HG02623 (cell line): ENCODE results near the gene ASIP.
"Not testable (repeated sequence)": the region's sequence is repeated elsewhere in the genome, so short reads cannot be mapped to it uniquely, and the experiment has no call there.

Source experiments
- ATAC-seq: cut with Tn5 transposase; IDR thresholded peaks from one replicate; pipeline ENCODE4 v1.9.1; 2021; ENCODE audit warnings: moderate library complexity; ENCODE audit not compliant: unreplicated experiment

The ASIP gene, protein sequence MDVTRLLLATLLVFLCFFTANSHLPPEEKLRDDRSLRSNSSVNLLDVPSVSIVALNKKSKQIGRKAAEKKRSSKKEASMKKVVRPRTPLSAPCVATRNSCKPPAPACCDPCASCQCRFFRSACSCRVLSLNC

DNA sequence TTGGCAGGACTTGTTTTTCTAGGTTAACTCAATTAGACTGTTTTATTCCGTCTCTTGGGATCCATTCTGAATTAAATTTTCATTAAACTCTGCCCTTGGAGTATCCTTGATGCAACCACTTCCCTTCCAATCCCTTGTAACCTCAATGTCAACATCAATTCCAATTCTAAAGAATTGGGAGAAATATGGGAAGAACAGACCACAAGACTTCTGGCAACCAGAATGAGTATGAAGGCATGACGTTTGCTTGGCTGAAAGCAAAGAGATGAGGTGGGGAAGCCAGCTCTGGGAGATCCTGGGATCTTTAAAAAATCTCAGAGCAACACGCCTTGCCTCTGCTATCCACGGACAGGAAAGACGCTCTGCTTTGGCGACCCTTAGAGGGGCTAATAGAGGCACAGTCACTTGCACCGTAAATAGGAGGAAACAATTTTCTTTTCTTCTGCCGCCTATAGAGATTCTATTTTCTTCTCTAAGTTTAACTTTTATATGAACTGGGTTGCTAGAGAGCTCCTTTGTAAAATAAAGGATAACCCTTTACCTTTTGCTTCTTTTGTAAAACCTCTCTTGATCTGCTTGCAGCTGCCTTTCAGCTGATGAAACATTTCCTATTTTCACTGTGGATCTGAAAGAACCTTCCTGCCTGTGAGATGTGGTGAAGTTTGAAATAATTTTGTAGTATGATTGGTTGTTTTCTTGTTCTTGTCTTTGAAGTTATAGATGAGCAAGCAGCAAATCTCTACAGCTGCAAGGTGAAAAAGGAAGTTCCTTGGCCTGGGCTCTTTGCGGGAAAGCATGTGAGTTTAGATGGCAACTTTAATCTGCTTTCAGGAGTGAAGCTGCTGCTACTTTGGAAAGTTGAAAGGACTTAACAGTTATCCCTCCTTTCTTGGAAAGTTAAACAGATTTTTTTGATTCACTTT, at the start of gene ASIP:
Gene ASIP, plus strand, starts transcription at position 731 of the 923 bp plus-strand sequence. CDS start 18,952 bp downstream, outside the sequence.
- ATAC-seq, result no peak

DNA sequence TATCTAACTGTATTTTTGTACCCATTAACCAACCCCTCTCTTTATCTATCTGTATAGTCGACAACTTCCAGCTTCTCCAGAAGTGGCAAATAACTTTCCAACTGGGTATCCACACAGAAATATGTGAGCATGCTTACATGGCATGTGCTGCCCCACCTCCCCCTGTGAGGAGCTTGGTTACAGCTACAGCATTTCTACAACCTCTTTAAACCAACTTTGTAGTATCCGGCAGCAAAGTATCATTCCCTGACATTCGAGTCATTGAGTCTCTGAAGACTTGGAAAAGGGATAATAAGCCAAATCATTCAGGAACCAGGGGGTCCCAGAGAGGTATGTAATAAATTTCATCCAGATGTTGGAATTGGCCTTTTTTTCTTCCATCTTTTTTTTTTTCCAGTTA, 48.2 kb upstream of the ASIP start:
- no peak for ATAC-seq

DNA sequence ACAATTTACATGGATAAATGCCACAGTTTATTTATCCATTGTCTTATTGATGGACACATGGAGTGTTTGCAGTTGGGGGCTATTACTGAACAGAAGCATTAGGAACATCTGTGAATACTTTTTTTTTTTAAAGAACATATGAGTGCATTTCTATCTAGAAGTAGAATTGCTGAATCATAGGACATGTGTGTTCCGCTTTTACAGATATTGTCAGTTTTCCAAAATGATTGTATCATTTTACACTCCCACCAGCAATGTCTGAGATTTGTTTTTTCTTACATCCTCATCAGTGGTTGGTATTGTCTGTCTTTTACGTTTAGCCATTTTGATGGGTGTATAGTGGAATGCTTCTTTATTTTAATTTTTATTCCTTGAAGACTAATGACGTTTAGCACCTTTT, 42.0 kb upstream of the ASIP start:
- ATAC-seq, result no peak

DNA sequence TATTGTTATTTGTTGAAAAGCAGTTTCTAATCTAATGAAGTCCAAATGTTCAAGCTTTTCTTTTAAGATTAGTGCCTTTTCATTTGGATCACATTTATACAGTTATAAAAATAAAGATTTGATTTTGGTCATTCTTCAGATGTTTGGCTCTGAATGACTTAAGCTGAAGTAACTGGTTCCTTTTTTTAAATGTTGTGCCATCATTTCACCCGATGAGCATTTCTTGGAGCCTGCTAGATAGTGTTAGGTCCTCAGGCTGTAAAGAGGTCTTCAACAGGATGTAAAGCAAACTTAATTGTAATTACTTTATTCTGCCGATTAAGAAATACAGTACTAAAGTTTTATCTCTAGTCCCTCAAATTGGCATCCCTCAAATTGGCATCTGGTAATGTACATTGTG, 41.2 kb upstream of the ASIP start:
- no peak for ATAC-seq

DNA sequence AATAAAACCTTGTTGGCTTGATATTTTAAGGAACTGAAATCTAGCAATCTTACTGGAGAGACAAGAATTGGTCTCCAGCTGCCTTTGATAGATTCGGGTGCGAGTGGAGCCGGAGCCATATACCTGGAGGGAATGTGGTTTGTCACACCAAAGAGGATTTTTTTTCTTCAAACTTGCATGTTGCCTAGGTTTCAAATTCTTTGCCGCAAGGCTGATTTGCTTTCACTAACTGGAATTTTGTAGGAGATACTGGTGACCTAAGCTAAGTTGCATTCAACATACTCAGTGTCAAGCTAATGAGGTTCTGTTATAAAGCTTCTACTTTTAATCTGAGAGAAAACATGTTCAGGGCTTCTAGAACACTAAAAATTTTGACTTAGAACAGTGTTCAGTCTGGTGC, 39.7 kb upstream of the ASIP start:
- ATAC-seq, result no peak

DNA sequence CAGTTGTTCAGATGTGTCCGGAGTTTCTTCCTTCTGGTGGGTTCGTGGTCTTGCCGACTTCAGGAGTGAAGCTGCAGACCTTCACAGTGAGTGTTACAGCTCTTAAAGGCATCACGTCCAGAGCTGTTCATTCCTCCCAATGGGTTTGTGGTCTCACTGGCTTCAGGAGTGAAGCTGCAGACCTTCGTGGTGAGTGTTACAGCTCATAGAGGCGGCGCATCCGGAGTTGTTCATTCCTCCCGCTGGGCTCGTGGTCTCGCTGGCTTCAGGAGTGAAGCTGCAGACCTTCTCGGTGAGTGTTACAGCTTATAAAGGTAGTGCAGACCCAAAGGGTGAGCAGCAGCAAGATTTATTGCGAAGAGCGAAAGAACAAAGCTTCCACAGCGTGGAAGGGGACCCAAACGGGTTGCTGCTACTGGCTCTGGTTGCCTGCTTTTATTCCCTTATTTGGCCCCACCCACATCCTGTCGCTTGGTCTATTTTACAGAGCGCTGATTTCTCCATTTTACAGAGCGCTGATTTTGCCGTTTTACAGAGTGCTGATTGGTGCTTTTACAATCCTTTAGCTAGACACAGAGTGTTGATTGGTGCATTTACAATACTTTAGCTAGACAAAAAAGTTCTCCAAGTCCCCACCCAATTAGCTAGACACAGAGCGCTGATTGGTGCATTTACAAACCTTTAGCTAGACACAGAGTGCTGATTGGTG, 35.9 kb upstream of the ASIP start:
- not testable (repeated sequence) for ATAC-seq

DNA sequence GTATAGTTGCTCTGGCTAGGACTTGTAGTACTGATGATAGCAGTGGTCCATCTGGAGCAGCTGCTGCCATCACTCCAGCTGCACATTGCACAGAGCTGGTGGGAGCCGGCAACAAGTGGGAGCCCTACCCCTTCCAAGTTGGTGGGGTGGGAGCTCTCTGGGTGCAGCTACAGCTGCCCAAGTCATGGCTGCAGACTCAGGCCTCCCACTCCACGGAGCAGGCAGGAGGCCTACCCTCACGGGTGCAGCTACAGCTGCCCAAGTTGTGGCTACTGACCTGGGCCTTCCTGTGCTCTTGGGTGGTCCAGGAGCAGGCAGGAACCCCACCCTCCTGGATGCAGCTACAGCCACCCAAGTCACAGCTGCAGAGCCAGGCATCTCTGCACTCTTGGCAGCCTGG, 32.1 kb upstream of the ASIP start:
- no peak for ATAC-seq

DNA sequence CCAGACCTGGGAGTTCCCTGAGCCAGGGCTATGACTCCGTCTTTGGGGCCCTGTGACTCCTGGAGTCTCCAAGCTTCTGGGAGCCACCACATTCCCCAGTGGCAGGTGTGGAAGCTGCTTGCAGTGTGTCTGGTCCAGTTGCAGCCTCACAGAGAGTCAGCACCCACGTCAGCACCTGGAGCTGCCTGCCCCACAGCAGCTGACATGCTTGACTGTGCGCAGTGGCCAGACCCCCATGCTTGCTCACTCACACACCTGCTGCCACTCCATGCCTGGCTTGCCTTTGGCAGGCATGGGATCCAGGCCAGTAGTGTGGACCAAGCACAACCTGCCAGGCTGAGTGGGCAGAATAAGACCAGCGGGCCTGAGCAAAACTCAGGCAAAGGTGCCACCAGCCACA, 31.0 kb upstream of the ASIP start:
- no peak for ATAC-seq

DNA sequence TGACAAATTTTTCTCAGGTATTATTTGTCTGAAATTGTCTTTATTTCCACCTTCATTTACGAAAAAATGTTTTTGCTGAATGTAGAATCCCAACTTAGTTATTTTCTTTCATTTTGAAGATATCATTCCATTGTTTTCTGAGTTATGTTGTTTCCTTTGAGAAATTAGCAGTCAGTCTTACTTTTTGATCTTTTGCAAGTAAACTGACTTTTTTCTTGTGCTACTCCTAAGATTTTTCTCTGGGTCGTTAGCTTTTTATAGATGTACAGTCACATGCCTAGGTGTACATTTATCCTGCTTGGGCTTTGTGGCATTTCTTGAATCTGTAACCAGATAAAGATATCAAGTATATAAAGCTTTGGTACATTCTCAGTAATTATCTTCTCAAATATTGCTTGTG, 29.6 kb upstream of the ASIP start:
- ATAC-seq, result no peak

DNA sequence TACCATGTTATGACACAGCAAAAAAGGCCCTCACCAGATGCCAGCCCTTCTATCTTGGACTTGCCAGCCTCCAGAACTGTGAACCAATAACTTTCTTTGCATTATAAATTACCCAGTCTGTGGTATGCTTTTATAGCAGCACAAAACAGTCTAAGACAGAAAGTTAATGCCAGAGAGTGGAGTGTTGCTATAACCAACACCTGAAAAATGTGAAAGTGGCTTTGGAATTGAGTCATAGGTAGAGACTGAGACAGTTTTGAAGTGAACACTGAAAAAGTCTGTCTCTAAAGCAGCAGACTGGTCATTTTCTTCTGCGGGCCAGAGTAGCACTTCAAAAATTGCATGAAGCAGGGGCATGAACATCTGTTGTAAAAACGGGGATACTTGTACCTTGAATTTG, 28.0 kb upstream of the ASIP start:
- ATAC-seq, result no peak

DNA sequence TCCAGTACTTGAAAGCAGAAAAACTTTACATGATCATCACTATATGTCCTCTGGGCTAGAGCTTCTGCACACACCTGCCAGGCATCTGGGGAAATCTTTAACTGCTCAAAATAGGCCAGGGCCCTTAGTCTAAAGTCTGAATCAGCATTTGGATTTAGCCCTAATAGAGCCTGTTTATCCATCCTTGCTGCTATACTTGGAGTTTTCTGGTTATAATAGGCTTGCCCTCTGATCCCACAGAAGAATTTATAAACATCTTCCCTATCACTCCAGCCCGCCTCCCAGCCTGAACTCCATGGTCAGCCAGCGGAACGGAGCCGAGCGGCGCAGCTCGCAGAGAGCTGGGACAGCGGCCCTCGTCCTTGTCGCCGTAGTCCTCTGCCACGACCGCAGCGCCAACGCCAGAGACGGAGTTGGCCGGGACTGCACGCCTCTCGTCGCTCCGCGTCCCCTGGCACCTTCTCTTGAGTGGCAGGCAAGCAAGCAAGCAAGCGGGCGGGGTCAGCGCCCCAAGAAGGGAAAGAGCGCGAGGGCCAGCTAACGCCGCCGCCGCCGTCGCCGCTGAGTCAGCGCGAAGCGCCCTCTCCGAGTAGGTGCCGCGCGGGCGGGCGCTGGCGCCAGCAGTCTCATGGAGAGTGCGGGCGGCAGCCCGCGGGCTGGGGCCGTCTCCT, 25.4 kb upstream of the ASIP start:
- no peak for ATAC-seq

DNA sequence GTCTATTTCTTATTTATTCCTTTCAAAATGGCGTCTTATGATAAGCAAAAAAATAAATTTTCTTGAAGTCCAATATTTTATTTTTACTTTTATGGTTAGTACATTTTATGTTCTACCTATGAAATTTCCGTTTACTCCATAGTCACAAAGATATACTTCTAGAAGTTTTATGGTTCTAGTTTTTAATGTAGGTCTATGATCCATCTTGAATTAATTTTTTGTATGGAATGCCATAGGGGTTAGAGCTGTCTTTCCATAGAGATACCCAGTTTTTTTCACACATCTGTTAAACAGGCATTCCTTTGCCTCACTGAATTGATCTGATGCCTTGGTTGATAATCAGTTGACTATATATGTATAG, 24.9 kb upstream of the ASIP start:
- ATAC-seq, result no peak

DNA sequence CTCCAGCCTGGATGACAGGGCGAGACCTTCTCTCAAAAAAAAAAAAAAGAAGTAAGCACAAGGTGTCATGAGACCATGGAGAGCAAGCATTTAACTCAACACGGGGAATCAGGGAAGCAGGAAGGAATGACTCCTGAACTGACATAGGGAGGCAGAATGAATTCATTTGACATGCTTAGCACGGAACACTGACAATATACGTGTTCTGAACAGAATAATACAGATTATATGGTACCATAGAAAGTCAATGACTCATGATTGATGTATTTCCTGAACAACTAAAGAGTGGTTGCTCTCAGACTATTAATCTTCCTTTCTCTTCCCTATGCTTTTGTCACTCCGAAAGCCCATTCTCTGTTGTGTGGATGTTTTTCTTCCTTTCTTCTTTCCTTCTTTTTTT, 20.7 kb upstream of the ASIP start:
- no peak for ATAC-seq

DNA sequence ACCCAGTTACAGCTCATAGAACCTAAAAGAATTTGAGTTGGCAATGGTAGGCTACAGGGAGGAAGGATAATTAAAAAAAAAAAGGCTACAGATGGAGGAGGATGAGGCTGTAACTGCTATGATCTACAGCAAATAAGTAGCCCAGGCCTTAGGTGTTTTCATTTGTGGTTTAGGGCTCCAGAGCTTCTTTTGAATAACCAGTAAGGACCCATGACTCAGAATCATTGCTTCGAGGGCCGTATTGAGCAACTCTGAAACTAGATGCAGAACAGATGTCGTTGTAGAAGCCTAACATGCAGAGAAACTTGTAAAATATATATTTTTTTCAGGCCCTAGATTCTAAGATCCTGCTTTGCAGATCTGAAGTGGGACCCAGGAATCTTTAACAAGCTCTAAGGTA, 19.0 kb upstream of the ASIP start:
- ATAC-seq, result no peak

DNA sequence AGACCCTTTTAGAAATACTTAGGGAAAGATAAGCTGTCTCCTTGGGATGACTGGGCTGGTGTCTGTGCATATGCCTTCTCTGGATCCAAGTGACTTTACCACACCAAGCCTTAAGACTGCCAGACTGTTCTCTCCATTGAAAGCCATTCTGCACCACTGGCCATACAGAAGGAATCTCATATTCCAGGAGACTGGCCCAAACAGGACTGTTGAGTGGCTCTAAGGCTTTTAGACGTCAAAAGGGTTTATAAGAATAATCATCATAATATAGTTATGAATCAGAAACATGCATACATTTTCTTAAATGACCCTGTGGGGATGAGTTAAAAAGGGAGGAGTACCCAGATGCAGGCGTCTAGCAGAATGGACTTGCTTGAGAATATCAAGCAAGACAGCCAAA, 17.0 kb upstream of the ASIP start:
- not testable (repeated sequence) for ATAC-seq

DNA sequence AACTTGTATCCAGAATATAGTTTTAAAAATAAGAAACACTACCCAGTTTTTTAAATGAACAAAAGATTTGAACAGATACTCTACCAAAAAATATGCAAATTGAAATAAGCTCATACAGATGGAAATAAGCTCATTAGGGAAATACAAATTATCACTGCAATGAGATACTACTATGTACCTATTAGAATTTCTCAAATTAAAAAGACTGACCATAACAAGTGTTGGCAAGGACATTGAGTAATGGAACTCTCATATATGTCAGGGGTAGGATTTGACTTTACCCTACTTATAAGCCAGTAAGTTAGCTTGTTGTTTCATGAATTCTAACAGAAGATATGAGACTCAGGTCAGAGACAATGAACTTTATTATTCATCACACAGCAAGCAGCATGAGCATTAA, 9.6 kb upstream of the ASIP start:
- ATAC-seq, result no peak

DNA sequence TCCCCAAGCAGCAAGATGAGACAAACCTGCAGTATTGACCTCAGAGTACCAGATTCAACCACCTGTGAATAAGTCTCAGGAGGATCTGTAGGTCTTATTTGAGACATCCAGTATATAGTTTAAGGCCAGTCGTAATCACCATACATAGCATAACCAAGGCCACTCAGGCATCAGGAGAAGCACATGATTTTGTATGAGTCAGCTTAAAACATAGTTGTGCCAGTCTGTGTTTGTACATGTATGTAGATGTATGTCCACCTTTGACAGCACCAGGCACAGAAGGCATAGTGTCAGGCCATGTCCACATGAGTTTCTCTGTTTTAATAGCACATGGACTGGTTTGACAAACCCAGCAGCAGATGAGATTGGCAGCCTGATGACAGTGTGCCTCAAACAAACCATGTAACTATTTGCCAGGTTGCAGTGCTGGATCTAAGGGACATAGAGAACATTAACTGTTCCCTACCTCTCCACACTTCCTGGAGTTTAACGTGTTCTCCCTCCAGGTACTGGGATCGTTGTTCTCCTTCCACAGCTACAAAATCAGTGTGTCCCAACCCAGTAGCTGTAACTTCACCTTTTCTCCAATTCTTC, 8.6 kb upstream of the ASIP start:
- no peak for ATAC-seq

DNA sequence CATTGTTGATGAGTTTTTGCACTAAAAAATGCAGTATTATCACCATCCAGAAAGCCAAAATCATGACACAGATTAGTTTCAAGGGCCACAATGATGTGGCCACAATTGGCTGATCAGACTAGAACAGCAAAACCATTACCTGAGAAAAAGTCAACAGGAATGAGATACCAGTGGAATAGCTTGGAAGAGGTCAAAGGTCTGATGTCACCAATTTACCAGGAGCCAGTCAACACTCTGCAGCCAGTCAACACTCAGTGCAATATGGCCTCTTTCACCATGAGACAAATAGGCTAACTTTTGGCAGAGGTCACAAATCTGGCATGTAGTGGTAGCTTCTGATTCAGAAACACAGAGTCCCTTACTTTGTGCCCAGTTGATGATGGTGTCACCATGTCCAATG, 7.5 kb upstream of the ASIP start:
- ATAC-seq, result no peak

DNA sequence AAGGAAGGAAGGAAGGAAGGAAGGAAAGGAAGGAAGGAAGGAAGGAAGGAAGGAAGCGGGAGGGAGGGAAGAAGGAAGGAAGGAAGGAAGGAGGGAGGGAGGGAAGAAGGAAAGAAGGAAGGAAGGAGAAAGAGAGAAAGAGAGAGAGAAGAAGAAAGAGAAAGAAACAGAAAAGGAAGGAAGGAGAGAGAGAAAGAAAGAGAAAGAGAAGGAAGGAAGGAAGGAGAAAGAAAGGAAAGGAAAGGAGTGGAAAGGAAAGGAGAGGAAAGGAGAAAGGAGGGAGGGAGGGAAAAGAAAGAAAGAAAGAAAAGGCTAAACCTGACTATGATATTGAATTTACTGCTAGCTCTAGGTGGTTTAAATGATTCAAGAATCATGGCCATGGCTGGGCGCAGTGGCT, 5.3 kb upstream of the ASIP start:
- ATAC-seq, result no peak

DNA sequence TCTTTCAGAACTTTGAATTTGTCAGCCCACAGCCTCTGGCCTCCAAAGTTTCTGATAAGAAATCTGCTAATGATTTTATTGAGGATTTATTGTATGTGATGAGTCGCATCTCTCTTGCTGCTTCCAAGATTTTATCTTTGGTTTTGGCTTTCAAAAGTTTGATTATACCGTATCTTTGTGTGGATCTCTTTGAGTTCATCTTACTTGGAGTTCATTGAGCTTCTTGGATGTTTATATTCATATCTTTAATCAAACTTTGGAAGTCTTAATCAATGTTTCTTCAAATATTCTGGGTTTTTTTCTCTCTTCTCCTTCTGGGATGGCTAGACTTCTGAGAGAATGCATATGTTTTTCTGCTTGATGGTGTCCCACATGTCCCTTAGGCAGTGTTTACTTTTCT, 3.3 kb upstream of the ASIP start:
- no peak for ATAC-seq

DNA sequence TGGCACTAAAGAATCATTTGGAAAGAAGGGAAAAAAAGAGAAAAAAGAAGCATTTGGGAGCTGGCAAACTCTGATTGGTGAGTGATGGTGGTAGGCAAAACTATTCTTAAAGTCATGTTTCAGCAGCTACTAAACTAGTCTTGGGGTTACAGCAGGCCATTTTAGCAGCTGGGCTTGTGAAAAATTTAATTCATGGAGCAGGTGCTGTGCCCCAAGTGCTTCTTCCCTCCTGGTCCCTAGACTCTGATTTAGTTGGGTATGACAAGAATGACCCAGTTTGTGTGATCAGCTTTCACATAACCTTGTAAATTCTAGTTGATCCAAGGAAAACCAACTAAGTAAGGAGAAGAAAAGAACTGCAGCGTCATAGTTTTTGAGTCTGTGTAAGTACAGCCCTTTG, 1.1 kb upstream of the ASIP start:
- ATAC-seq, result no peak
